Keratinocyte (primary cell): ENCODE measurements around the gene NCOA3. TPM values are rescaled to one million over a fixed set of nuclear protein-coding genes. Genes with fewer than 3 reads are reported as not detected.

ENCODE experiments used
- DNase-seq: peaks from one replicate; pipeline ENCODE4 v3.0.0-alpha.2; 2011; ENCODE audit warnings: low read depth, missing footprints, low spot score
- FAIRE-seq: peaks from 2 replicates; lab custom pipeline; 2011; peaks lifted over from hg19 to GRCh38; lab: Jason Lieb, UNC
- H2AFZ ChIP-seq: 2 replicates; pipeline ENCODE4 v1.6.0; 2012; ENCODE audit warnings: low read length, control low read depth, inconsistent platforms; ENCODE audit not compliant: control insufficient read depth
- H3K27ac ChIP-seq: 2 replicates; pipeline ENCODE4 v1.5.1; 2011; ENCODE audit warnings: low read length; ENCODE audit not compliant: control insufficient read depth, insufficient read depth
- H3K27me3 ChIP-seq: 3 replicates; pipeline ENCODE4 v1.6.0; 2011; ENCODE audit warnings: low read length; ENCODE audit not compliant: control insufficient read depth, insufficient read depth; ENCODE audit errors: extremely low read depth
- H3K36me3 ChIP-seq, 2 experiments: 2 replicates in 1 of 2; 3 replicates in 1 of 2; pipeline ENCODE4 v1.5.1; 2011; ENCODE audit warnings: low read length in 2 of 2, mild to moderate bottlenecking in 1 of 2; ENCODE audit not compliant: control insufficient read depth in 2 of 2, insufficient read depth in 2 of 2; ENCODE audit errors: extremely low read depth in 1 of 2
- H3K4me1 ChIP-seq: 3 replicates; pipeline ENCODE4 v1.5.1; 2011; ENCODE audit warnings: low read length; ENCODE audit not compliant: control insufficient read depth, insufficient read depth; ENCODE audit errors: extremely low read depth
- H3K4me2 ChIP-seq: 3 replicates; pipeline ENCODE4 v1.6.0; 2011; ENCODE audit warnings: low read depth, low read length; ENCODE audit not compliant: control insufficient read depth, insufficient read depth; ENCODE audit errors: extremely low read depth
- H3K4me3 ChIP-seq, 3 experiments: fragments of 200-600 bp in 1 of 3; sonication (generic) in 1 of 3; 2 replicates in 2 of 3; 3 replicates in 1 of 3; pipeline ENCODE4 v1.5.1; 2011 to 2016; ENCODE audit warnings: low read length in 3 of 3, mild to moderate bottlenecking in 3 of 3, control low read depth in 2 of 3, inconsistent platforms in 1 of 3, low read depth in 1 of 3, mixed read lengths in 1 of 3, mixed run types in 1 of 3, moderate library complexity in 1 of 3; ENCODE audit not compliant: control insufficient read depth in 2 of 3, insufficient read depth in 2 of 3; ENCODE audit errors: extremely low read depth in 1 of 3
- H3K79me2 ChIP-seq: 2 replicates; pipeline ENCODE4 v1.6.0; 2012; ENCODE audit warnings: low read length; ENCODE audit not compliant: control insufficient read depth, insufficient read depth
- H3K9ac ChIP-seq: 3 replicates; pipeline ENCODE4 v1.6.0; 2011; ENCODE audit warnings: low read length; ENCODE audit not compliant: control insufficient read depth, insufficient read depth; ENCODE audit errors: extremely low read depth
- H3K9me1 ChIP-seq: 3 replicates; pipeline ENCODE4 v1.6.0; 2011; ENCODE audit warnings: low read length; ENCODE audit not compliant: control insufficient read depth, insufficient read depth; ENCODE audit errors: extremely low read depth
- H3K9me3 ChIP-seq: 2 replicates; pipeline ENCODE4 v1.5.1; 2012; ENCODE audit warnings: low read depth, low read length; ENCODE audit not compliant: control insufficient read depth
- H4K20me1 ChIP-seq: 3 replicates; pipeline ENCODE4 v1.6.0; 2011; ENCODE audit warnings: low read length; ENCODE audit not compliant: control insufficient read depth, insufficient read depth; ENCODE audit errors: extremely low read depth
- EZH2 ChIP-seq: IDR thresholded peaks from one replicate; pipeline ENCODE4 v1.6.1; 2012; ENCODE audit warnings: inconsistent platforms, mild to moderate bottlenecking, low read length, moderate library complexity
- dilution Hi-C: fragments of 300-500 bp; cut with MboI; formaldehyde crosslinking; loops from one replicate; pipeline ENCODE4 v1.7.0; 2020; ENCODE audit warnings: low sequenced_read_pairs; ENCODE audit not compliant: extremely low pct_ligation_motif_present
- polyA plus RNA-seq, 5 experiments: library from polyadenylated mRNA; depleted of rRNA in 3 of 5; stranded (reverse) in 3 of 5; stranded (forward) in 1 of 5; unstranded in 1 of 5; fragments of >200 nt; gene quantifications; 1 replicate in 1 of 5; 2 replicates in 3 of 5; 3 replicates in 1 of 5; pipeline versions ENCODE4 v1.2.1 to v1.2.3, GENCODE V29; 2011 to 2012; ENCODE audit warnings: missing spikeins in 2 of 5, low read depth in 1 of 5, low replicate concordance in 1 of 5
- TF ChIP-seq, protein P1 (sequence below), 3 experiments: IDR thresholded peaks in 1 of 3; conservative IDR thresholded peaks in 1 of 3; optimal IDR thresholded peaks in 1 of 3; 2 replicates in 2 of 3; 3 replicates in 1 of 3; pipeline versions ENCODE3 to v1.5.1; 2011; ENCODE audit warnings: low read length in 3 of 3, mild to moderate bottlenecking in 3 of 3, moderate library complexity in 2 of 3, control low read depth in 1 of 3, inconsistent platforms in 1 of 3; ENCODE audit not compliant: insufficient read depth in 2 of 3; ENCODE audit errors: extremely low read depth in 1 of 3

Gene NCOA3
- polyA plus RNA-seq, 1 donor (not counting 4 experiments of a cell fraction or from before 2014, with no cell fraction given) = 25.8 TPM

DNA sequence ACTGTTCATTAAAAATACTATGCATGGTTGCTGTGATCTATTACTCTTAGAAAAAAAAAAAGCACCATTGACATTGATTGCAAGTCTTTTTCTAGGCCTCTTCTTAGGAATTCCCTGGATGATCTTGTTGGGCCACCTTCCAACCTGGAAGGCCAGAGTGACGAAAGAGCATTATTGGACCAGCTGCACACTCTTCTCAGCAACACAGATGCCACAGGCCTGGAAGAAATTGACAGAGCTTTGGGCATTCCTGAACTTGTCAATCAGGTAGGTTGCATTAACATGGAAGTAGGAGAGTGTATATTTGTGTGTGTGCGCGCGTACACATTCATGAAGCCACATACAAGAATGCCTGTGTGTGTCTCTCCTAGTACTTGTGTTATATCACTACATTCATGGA is 140.4 kb downstream of the NCOA3 start:
- FAIRE-seq = no peak
- H3K36me3 ChIP-seq = peaks cover 20 to 24% of the 10 kb centered on the region in 2 experiments
- dilution Hi-C loops = no loop called here

DNA sequence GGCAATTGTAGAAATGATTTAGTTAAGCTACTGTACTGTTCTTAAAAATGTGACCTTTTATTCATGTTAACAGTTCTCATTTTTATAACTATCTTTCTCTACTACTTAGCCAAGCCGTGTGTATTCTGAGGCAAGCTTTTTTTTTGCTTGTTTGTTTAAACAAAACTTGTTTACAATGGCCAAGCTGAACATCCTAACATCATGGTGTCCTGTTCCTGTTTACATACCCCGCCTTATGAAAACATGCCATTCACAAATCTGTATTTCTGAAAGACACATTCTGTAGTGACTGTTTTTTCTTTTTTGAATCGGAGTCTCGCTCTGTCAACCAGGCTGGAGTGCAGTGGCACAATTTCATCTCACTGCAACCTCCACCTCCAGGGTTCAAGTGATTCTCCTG is 140.9 kb downstream of the NCOA3 start:
- no peak overlapping the region for H3K9ac ChIP-seq
- TF ChIP-seq, protein P1, sequence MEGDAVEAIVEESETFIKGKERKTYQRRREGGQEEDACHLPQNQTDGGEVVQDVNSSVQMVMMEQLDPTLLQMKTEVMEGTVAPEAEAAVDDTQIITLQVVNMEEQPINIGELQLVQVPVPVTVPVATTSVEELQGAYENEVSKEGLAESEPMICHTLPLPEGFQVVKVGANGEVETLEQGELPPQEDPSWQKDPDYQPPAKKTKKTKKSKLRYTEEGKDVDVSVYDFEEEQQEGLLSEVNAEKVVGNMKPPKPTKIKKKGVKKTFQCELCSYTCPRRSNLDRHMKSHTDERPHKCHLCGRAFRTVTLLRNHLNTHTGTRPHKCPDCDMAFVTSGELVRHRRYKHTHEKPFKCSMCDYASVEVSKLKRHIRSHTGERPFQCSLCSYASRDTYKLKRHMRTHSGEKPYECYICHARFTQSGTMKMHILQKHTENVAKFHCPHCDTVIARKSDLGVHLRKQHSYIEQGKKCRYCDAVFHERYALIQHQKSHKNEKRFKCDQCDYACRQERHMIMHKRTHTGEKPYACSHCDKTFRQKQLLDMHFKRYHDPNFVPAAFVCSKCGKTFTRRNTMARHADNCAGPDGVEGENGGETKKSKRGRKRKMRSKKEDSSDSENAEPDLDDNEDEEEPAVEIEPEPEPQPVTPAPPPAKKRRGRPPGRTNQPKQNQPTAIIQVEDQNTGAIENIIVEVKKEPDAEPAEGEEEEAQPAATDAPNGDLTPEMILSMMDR (optimal IDR thresholded peaks at IDR 0.05 in 1 of 3, IDR thresholded peaks at IDR 0.05 in 1 of 3, conservative IDR thresholded peaks at IDR 0.05 in 1 of 3; ENCODE audit: extremely low read depth in 1 of 3, insufficient read depth in 2 of 3, low read length in 3 of 3) = no peak
- TF ChIP-seq EZH2 = no peak
- dilution Hi-C loops = no loop called here
- peaks cover 20 to 25% of the 10 kb centered on the region in 2 experiments for H3K36me3 ChIP-seq
- no peak overlapping the region for H3K4me2 ChIP-seq
- H2AFZ ChIP-seq = no peak overlapping the region
- H4K20me1 ChIP-seq = no peaks in the 10 kb centered on the region
- DNase-seq (no peak), FAIRE-seq (no peak)
- no peaks in the 10 kb centered on the region for H3K9me3 ChIP-seq
- H3K79me2 ChIP-seq = no peaks in the 10 kb centered on the region
- H3K4me3 ChIP-seq = no peak overlapping the region
- no peak overlapping the region for H3K27ac ChIP-seq
- H3K9me1 ChIP-seq = no peaks in the 10 kb centered on the region
- no peaks in the 10 kb centered on the region for H3K4me1 ChIP-seq
- no peaks in the 10 kb centered on the region for H3K27me3 ChIP-seq

More for the DNA sequence above, 140.4 kb downstream of the NCOA3 start:
- no peak overlapping the region for H3K9ac ChIP-seq
- H3K9me1 ChIP-seq = no peaks in the 10 kb centered on the region
- no peak for DNase-seq
- no peaks in the 10 kb centered on the region for H3K4me1 ChIP-seq
- no peaks in the 10 kb centered on the region for H3K9me3 ChIP-seq
- H2AFZ ChIP-seq = no peak overlapping the region
- no peak overlapping the region for H3K27ac ChIP-seq
- H3K27me3 ChIP-seq = no peaks in the 10 kb centered on the region
- no peaks in the 10 kb centered on the region for H4K20me1 ChIP-seq
- TF ChIP-seq, protein P1 (optimal IDR thresholded peaks at IDR 0.05 in 1 of 3, IDR thresholded peaks at IDR 0.05 in 1 of 3, conservative IDR thresholded peaks at IDR 0.05 in 1 of 3; ENCODE audit: extremely low read depth in 1 of 3, insufficient read depth in 2 of 3, low read length in 3 of 3) = no peak
- TF ChIP-seq EZH2 = no peak
- no peak overlapping the region for H3K4me2 ChIP-seq
- H3K79me2 ChIP-seq = no peaks in the 10 kb centered on the region
- H3K4me3 ChIP-seq = no peak overlapping the region
